Esophagus muscularis mucosa (tissue), 4 donors: ENCODE data around the gene ELL2. TPM values are rescaled to one million over a fixed set of nuclear protein-coding genes. Genes with fewer than 3 reads are reported as not detected.

Experiments used
- DNase-seq: peaks from one replicate; pipeline ENCODE4 v3.0.0-alpha.2; 2017; ENCODE audit errors: extremely low spot score
- H3K27ac ChIP-seq, 4 donors: fragments of 200-600 bp; sonication (generic); replicated peaks in 1 of 4; 1 replicate in 3 of 4; 2 replicates in 1 of 4; pipeline ENCODE4 v1.5.1; 2016 to 2019; ENCODE audit warnings: mild to moderate bottlenecking in 1 of 4
- H3K27me3 ChIP-seq, 4 donors: fragments of 200-600 bp; sonication (generic); one replicate each; pipeline versions ENCODE4 v1.5.1 to v1.6.0; 2016 to 2019
- H3K36me3 ChIP-seq, 4 donors: fragments of 200-600 bp; sonication (generic); one replicate each; pipeline ENCODE4 v1.5.1; 2016 to 2019
- H3K4me1 ChIP-seq, 4 donors: fragments of 200-600 bp; sonication (generic); one replicate each; pipeline ENCODE4 v1.5.1; 2016 to 2019
- H3K4me3 ChIP-seq, 4 donors: fragments of 200-600 bp; sonication (generic); 1 replicate in 2 of 4; 2 replicates in 2 of 4; pipeline ENCODE4 v1.5.1; 2016 to 2019; ENCODE audit warnings: mild to moderate bottlenecking in 4 of 4, moderate library complexity in 1 of 4
- H3K9me3 ChIP-seq, 4 donors: fragments of 200-600 bp; sonication (generic); 1 replicate in 3 of 4; 2 replicates in 1 of 4; pipeline ENCODE4 v1.5.1; 2016 to 2019
- CTCF ChIP-seq, 3 experiments: fragments of 200-600 bp in 2 of 3; fragments of 450-650 bp in 1 of 3; sonication (generic) in 2 of 3; IDR thresholded peaks; one replicate each; pipeline ENCODE4 v1.5.1; 2017 to 2019; ENCODE audit warnings: antibody characterized with exemption in 3 of 3, mild to moderate bottlenecking in 2 of 3, moderate library complexity in 1 of 3
- EP300 ChIP-seq: sonication (generic); formaldehyde crosslinking; IDR thresholded peaks from one replicate; pipeline ENCODE4 v1.6.1; 2017; ENCODE audit warnings: antibody characterized with exemption
- POLR2A ChIP-seq: fragments of 450-650 bp; IDR thresholded peaks from one replicate; pipeline ENCODE4 v1.6.1; 2017; ENCODE audit warnings: antibody characterized with exemption, moderate library complexity, mild to moderate bottlenecking, low read depth
- POLR2AphosphoS5 ChIP-seq, 2 donors: sonication (generic); formaldehyde crosslinking; IDR thresholded peaks; one replicate each; pipeline ENCODE4 v1.6.1; 2017; ENCODE audit warnings: antibody characterized with exemption in 2 of 2
- WGBS: methylation state at CpG from one replicate; pipeline ENCODE4 v1.1.5; 2018; 5-methylcytosine and 5-hydroxymethylcytosine counted together
- intact Hi-C: fragments of 100-400 bp; cut with DNase I; formaldehyde crosslinking; loops from one replicate; pipeline ENCODE4 v1.15.1; 2023
- total RNA-seq, 4 donors: library from RNA; depleted of rRNA; stranded (reverse); fragments of >200 nt; gene quantifications; one replicate each; pipeline versions ENCODE4 v1.1.0 to v1.2.1, GENCODE V29; 2016

The ELL2 gene
- 10 to 100 TPM; 38.8 to 51.5 (median 42.7) TPM for total RNA-seq

GRCh38 chr5:95961617-95962474 lies at the start of gene ELL2:
Gene ELL2 (minus strand): TSS chr5:95961851. CDS start chr5:95961721, 130 bp downstream.
- intact Hi-C loops: loop anchor here (2.0 to 10.0 kb wide), 3 partner anchors 105 to 375 kb away; no protein-coding TSS in a partner anchor
- TF ChIP-seq EP300 (peak; percentile 100), POLR2A (peak; percentile 87), POLR2AphosphoS5 (IDR thresholded peaks at IDR 0.05) (peak; percentile 87 to 91), CTCF (IDR thresholded peaks at IDR 0.05) (no peak)
- 5% methylated on average over 13 of the region's 63 CpGs for WGBS
- Histone ChIP-seq H3K4me1 (peaks cover 0 to 41% (median 33%) of the 10 kb centered on the region in 4 donors), H3K9me3 (no peaks in the 10 kb centered on the region), H3K27me3 (no peaks in the 10 kb centered on the region), H3K27ac (peak within 1 kb of the TSS; percentile 98 to 100 (median 99)), H3K36me3 (no peaks in the 10 kb centered on the region), H3K4me3 (peak within 1 kb of the TSS; percentile 90 to 96 (median 94))
- DNase-seq: peak; percentile 100

- H3K36me3 ChIP-seq: no peaks in the 10 kb centered on the region
- 96% methylated on average over 3 of the region's 3 CpGs for WGBS
- TF ChIP-seq CTCF (IDR thresholded peaks at IDR 0.05) (no peak), POLR2AphosphoS5 (IDR thresholded peaks at IDR 0.05) (no peak), POLR2A (no peak), EP300 (no peak)
- intact Hi-C loops: no loop called here
- H3K4me3 ChIP-seq: no peak overlapping the region
- H3K27ac ChIP-seq: no peak overlapping the region
- no peaks in the 10 kb centered on the region for H3K9me3 ChIP-seq
- no peaks in the 10 kb centered on the region for H3K4me1 ChIP-seq
- DNase-seq: no peak
- no peaks in the 10 kb centered on the region for H3K27me3 ChIP-seq
Measured at GRCh38 chr5:96008987-96009647, 47.5 kb upstream of the ELL2 start.

GRCh38 chr5:96008487-96008886 lies 46.8 kb upstream of the ELL2 start:
- Histone ChIP-seq H3K4me3 (no peak overlapping the region), H3K9me3 (no peaks in the 10 kb centered on the region), H3K27me3 (no peaks in the 10 kb centered on the region), H3K4me1 (no peaks in the 10 kb centered on the region), H3K27ac (no peak overlapping the region), H3K36me3 (no peaks in the 10 kb centered on the region)
- WGBS: 91% methylated on average over 1 of the region's 1 CpG
- intact Hi-C loops: no loop called here
- no peak for DNase-seq
- TF ChIP-seq POLR2AphosphoS5 (IDR thresholded peaks at IDR 0.05) (no peak), EP300 (no peak), POLR2A (no peak), CTCF (IDR thresholded peaks at IDR 0.05) (no peak)

- DNase-seq: no peak
- no peaks in the 10 kb centered on the region for H3K4me1 ChIP-seq
- H3K27ac ChIP-seq: no peak overlapping the region
- no peak for TF ChIP-seq EP300
- TF ChIP-seq POLR2AphosphoS5 (IDR thresholded peaks at IDR 0.05): no peak
- TF ChIP-seq CTCF (IDR thresholded peaks at IDR 0.05): no peak
- TF ChIP-seq POLR2A: no peak
- no peaks in the 10 kb centered on the region for H3K27me3 ChIP-seq
- intact Hi-C loops: no loop called here
- no peaks in the 10 kb centered on the region for H3K9me3 ChIP-seq
- no peak overlapping the region for H3K4me3 ChIP-seq
- H3K36me3 ChIP-seq: no peaks in the 10 kb centered on the region
- 83% methylated on average over 1 of the region's 1 CpG for WGBS
Measured at GRCh38 chr5:96007051-96007450, 45.4 kb upstream of the ELL2 start.
